ENCODE results near the gene EXOC6.
"Not testable (repeated sequence)": the region's sequence is repeated elsewhere in the genome, so short reads cannot be mapped to it uniquely, and the experiment has no call there.

Gene EXOC6

DNA sequence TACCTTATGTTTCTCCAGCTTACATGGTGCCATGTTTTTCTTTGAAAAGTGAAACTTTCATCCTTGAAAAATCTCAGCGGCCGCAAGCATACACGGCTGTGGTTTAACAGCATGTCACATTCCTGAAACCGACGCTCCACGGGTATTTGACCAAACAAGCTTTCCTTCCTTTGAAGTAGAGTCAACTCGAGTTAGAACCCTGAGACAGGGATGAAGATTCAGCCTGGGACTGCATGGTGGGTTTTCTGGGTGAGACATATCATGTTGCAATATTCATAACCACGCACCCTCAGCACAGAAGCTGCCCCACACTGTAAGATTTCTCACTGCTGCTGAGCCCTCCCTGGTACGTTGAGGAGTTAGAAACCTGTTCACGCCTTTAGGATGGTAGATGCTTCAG lies 233.5 kb downstream of the EXOC6 start:
- no peak for DNase-seq

- DNase-seq, result no peak
Observed at GRCh38 chr10:93083743-93084539, 235.6 kb downstream of the EXOC6 start.

GRCh38 chr10:93085272-93085859 lies 237.0 kb downstream of the EXOC6 start:
- no peak for DNase-seq

GRCh38 chr10:93086289-93086688 lies 238.0 kb downstream of the EXOC6 start:
- DNase-seq, result no peak

GRCh38 chr10:93087846-93088245 lies 239.5 kb downstream of the EXOC6 start:
- no peak for DNase-seq

DNA sequence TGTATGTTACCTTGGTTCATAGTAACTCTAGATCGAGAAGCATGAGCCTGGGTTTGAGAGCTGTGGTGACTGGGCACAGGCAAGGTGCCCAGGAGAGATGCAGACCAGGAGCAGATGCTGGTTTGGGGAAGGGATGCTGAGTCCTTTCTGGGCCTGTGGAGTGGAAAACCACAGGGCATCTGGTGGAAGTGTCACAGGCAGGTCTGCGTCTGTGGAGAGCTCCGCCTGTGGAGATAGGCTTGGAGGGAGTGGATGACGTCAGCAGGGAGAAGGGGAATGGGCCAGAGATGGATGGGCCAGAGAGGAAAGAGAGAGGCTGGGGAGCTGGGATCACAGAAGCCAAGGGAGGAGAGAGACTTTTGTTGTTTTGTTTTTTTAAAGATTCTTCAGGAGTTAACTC lies 240.1 kb downstream of the EXOC6 start:
- no peak for DNase-seq

- no peak for DNase-seq
Observed at GRCh38 chr10:93090619-93091018, 242.3 kb downstream of the EXOC6 start.

DNA sequence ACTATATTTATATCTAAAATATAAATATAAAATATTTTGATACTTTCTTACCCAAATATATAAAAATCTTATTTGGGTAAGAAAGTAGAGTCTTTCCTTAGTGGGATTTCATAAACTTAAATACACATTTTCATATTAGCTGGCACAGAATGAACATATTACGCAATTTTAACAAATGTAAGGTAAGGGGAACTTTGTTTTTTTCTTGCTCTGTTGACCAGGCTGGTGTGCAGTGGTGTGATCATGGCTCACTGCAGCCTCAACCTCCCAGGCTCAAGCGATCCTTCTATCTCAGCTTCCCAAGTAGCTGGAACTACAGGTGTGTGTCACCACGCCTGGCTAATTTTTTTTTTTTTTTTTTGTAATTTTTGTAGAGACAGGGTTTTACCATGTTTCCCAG lies 243.6 kb downstream of the EXOC6 start:
- DNase-seq, result no peak

- DNase-seq, result no peak
Observed at GRCh38 chr10:93095225-93095624, 246.9 kb downstream of the EXOC6 start.

DNA sequence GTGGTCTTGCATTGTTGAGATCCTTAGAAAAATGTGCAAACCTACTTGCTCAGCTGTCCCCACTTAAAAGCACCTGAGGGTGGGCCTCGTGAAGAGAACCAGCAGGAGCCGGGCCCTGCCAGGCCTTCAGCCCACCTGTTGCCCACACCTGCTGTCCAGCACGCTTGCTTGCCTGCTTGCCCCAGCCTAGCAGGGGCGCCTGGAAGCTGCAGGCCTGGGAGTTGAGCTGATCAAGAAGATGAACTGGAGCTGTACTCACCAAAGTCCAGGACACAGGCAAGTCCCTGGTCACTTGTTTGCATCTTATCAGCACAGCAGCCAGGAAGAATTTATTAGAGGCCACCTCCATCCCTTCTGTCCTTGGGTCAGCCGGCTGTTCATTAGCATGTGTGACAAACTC lies 248.6 kb downstream of the EXOC6 start:
- no peak for DNase-seq

DNA sequence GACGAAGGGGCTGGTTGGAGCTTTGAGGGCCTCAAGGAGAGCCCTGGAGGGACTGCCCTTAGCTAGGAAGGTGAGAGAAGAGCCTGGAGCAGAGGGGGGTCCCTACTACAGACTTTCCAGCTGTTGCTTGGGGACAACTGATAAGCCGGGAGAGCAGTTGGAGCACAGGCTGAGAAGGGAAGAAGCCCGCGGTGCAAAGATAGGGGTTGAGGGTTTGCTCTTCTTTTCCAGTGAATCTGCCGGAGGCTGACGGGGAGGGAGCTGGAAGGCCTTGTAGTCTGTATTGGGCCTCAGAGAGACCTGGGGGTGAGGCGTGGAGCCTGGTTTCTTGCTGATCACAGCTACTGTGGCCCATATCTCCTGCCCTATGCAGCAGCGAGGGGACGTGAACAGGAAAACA lies 249.1 kb downstream of the EXOC6 start:
- no peak for DNase-seq

DNA sequence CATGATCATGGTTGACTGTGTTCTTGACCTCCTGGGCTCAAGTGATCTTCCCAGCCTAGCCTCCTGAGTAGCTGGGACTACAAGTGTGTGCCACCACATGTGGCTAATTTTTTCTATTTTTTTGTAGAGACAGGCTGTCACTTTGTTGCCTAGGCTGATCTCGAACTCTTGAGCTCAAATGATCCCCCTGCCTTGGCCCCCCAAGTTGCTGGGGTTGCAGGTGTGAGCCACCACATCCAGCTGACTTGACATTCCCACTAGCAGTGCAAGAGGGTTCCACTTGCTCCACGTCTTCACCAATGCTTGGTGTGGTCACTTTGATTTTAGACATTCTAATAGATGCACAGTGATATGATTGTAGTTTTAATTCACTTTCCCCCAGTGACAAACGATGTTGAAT lies 250.5 kb downstream of the EXOC6 start:
- DNase-seq, result no peak

- no peak for DNase-seq
Observed at GRCh38 chr10:93099670-93100069, 251.3 kb downstream of the EXOC6 start.

- DNase-seq, result not testable (repeated sequence)
Observed at GRCh38 chr10:93101148-93101547, 252.8 kb downstream of the EXOC6 start.

GRCh38 chr10:93103953-93104352 lies 255.6 kb downstream of the EXOC6 start:
- no peak for DNase-seq

DNA sequence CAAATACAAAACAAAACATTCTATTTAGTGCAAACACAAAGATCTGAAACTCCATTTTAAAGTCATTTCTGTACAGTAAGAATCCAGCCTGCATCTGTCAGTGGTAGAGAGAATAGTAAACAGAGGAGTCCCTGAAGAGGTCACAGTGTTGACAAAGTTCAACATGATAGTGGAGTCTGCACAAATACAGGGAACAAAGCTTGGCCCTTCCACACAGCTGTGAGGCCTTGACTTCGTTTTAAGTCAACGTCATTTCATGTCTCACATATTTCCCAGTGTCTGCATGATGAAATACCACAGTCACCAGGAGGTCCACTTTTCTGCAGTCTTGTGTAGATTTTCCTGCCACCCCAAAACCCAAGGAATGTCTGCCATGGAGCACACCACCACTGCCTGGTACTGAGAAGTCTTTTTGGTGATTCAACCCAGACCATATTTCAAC lies 258.3 kb downstream of the EXOC6 start:
- no peak for DNase-seq

Data from CD4-positive, alpha-beta T cell treated with Interleukin-12 subunit alpha and Interleukin-12 subunit beta, for 1 hour (primary cell).